HG03571 (cell line): ENCODE measurements around the gene RLN3.
A peak's percentile ranks its signal among the peaks of the same experiment; 100 is the strongest.

Experiments
- ATAC-seq: cut with Tn5 transposase; IDR thresholded peaks from one replicate; pipeline ENCODE4 v1.9.1; 2021; ENCODE audit not compliant: unreplicated experiment

The RLN3 gene

GRCh38 chr19:13993590-13994300 lies 34.2 kb upstream of the RLN3 start:
- no peak for ATAC-seq

- no peak for ATAC-seq
Measured at GRCh38 chr19:13995017-13995728, 32.8 kb upstream of the RLN3 start.

DNA sequence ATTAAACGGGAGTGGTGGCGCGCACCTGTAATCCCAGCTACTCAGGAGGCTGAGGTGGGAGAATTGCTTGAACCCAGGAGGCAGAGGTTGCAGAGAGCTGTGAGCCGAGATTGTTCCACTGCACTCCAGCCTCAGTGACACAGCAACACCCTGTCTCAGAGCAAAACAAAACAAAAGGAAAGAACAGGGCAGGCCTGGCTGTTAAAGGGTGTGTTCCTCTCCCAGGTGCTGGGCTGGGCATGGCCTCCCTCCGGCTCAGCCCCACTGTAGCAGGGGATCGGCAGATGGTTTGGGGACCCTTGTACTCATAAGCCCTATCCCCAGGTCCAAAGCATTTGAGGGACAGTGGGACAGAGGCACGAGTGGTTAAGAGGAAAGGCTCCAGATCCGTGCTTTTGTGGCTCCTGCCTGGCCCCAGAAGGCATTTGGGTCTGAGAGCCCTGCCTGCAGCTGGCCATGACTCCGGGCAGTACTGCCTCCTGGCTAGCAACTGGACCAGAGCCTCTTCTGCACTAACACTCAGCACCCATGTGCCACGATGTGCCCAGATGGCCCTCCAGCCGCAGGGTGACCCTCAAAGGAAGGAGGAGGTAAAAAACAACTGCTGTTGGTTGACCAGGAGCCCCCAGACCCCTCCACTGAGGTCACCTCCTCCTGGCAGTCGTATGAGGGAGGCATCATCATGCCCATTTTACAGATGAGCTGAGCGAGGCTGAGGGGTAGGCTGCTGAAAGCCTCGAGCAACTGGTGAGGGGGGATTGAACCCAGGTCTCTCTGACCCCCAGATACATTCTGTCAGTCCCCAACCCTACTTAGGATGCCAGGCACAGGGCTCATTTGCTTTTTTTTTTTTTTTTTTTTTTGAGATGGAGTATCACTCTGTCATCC lies 31.8 kb upstream of the RLN3 start:
- ATAC-seq, result no peak

GRCh38 chr19:13996928-13997630 lies 30.9 kb upstream of the RLN3 start:
- ATAC-seq, result no peak

DNA sequence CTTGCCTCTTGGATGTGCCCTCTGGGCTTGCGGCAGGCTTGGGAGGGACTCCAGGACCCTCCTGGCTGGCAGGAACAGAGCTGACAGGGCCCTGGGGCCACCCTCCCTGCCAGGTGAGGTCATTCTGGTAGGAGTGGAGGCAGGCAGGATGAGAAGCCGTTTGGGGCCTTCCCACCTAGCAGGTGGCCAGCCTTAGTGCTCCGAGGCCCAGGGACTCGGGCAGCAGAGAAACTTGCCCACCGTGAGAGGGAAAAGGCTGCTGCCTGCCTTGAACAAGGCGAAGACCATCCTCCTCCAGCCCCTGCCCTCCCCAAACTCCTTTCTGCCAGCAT lies 30.4 kb upstream of the RLN3 start:
- no peak for ATAC-seq

GRCh38 chr19:13998426-13998825 lies 29.5 kb upstream of the RLN3 start:
- no peak for ATAC-seq

GRCh38 chr19:13999085-13999484 lies 28.9 kb upstream of the RLN3 start:
- no peak for ATAC-seq

- no peak for ATAC-seq
Measured at GRCh38 chr19:14000691-14001375, 27.1 kb upstream of the RLN3 start.

DNA sequence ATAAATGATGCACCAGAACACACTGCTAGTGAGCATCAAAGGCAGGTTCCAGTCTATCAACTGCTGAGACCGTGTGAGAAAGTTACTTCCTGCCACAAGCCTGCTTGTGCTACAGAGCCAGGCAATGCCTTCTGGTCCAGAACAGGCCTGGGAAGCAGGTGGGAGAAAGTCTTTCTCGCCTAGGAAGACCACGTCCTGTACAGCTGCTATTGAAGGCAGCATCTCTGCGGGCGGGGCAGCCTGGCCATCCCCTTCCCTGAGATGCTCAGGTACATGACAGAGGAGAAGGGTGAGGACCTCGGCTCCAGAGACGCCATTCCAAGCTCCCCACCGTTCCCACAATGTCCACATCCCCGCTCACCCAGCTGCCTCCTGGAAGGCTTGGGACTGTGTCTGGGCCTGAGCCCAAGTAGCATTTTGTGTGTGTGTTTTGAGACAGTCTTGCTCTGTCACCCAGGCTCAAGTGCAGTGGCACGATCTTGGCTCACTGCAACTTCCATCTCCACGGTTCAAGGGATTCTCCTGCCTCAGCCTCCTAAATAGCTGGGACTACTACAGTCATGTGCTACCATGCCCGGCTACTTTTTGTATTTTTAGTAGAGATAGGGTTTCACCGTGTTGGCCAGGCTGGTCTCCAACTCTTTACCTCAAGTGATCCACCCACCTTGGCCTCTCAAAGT lies 25.2 kb upstream of the RLN3 start:
- no peak for ATAC-seq

DNA sequence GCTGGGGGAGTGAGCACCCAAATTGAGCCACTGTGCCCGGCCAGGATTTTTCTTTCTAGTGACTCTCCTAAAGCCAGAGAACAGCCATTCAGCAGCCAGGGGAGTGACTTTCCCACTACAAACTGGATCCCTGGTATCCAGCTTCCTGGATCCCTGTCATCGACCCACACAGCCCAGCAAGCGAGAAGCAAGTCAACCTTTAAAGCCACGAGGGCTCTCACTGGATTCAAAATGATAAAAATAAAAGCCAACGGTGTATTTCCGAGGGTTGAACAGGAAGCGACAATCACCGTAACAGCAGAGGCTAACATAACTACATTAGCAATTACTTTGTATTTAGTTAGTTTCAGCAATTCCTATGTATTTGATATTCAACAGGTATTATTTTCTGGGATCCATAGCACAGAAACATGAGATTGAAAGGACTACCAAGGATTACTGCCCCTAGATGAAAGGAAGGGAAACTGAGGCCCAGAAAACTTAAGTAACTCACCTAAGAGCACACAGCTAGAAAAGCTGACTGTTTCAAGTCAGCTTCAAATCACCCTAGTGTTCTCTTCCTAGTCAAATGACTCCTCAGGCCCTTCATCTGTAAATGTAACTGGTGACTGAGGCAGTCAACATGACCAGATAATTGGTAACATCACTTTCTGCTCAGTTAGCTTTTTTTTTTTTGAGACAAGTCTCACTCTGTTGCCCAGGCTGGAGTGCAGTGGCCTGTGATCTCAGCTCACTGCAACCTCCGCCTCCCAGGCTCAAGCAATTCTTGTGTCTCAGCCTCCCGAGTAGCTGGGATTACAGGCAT lies 24.5 kb upstream of the RLN3 start:
- no peak for ATAC-seq

GRCh38 chr19:14004619-14005348 lies 23.2 kb upstream of the RLN3 start:
- no peak for ATAC-seq

DNA sequence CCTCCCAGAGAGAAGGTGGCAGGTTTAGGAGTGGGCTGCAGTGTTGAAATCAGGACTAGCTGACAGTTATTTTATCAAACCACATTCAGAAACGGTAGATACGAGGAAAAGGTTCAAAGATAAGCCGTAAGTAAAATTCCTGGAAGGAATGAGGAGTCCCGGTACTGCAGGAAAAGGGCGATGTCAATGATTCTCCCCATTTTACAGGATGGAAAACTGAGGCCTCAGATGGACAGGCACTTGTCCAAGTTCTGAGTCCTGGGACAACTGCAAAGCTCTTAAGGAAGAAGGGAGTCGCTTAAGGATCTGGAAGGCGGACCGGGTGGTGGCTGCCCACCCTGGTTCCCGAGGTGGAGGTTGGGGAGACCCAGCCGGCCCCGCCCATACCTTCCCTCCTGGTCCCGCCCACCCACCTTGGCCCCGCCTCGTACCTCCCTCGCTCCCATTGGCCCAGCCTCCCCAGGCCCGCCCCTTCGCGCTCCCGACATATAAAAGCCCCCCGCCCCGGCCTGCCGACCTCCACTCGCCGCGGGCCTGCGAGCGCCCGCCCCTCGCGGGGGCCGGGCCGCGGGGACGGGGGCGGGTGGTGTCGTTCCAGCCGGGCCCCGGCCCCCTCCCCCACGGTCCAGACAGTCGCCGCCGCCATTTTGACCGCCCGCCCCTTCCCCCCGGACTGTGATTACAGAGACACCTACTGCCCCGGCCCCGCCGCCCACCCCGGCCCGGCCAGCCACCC lies 22.4 kb upstream of the RLN3 start:
- peak; percentile 28 for ATAC-seq

GRCh38 chr19:14006085-14006765 lies 21.7 kb upstream of the RLN3 start, which contains the start of gene RFX1:
Gene RFX1, minus strand, starts transcription at chr19:14006320. Its CDS starts 12,477 bp downstream, at chr19:13993843.
- peak; percentile 66 for ATAC-seq

GRCh38 chr19:14006766-14007562 lies 21.0 kb upstream of the RLN3 start:
- ATAC-seq, result peak; percentile 31

GRCh38 chr19:14012378-14012915 lies 15.5 kb upstream of the RLN3 start:
- no peak for ATAC-seq

DNA sequence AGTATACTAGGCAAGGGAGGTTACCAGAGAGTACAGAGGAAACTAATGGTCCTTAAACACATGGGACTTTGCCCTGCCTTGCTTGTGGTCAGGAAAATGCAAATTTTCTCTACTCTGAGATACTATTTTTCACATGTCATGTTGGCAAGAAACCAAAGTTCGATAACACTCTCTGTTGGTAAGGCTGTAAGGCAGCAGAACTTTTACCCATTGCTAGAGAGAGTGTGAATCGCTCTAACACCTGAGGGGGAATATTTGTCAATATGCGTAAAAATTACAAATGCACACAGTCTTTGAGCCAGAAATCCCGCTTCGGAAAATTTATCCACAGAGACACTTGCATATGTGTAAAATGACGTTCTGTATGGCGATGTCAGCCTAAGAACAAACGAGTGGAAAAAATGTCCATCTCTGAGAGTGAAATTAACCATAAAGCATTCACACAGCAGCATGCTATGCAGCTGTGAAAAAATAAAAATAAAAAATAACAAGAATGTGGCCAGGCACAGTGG lies 12.4 kb upstream of the RLN3 start:
- ATAC-seq, result peak; percentile 60
